ENCODE results near the gene SUPT5H.

- TF ChIP-seq PATZ1 (CRISPR knock-in tag; IDR thresholded peaks at IDR 0.05; ENCODE audit: borderline replicate concordance) (no peak), TCF4 (CRISPR knock-in tag; IDR thresholded peaks at IDR 0.05; ENCODE audit: borderline replicate concordance) (no peak), BACH2 (CRISPR knock-in tag; IDR thresholded peaks at IDR 0.05; ENCODE audit: borderline replicate concordance) (no peak), ZFP3 (CRISPR knock-in tag; IDR thresholded peaks at IDR 0.05) (no peak), OSR1 (CRISPR knock-in tag; IDR thresholded peaks at IDR 0.05) (no peak), ISL1 (CRISPR knock-in tag; IDR thresholded peaks at IDR 0.05) (no peak), ZFP30 (CRISPR knock-in tag; IDR thresholded peaks at IDR 0.05) (no peak), ZNF565 (CRISPR knock-in tag; conservative IDR thresholded peaks at IDR 0.05; ENCODE audit: low read depth) (no peak), RARB (CRISPR knock-in tag; IDR thresholded peaks at IDR 0.05) (no peak), POU6F1 (CRISPR knock-in tag; IDR thresholded peaks at IDR 0.05; ENCODE audit: borderline replicate concordance, low read depth) (no peak), SNAI2 (CRISPR knock-in tag; IDR thresholded peaks at IDR 0.05) (no peak), CSDC2 (CRISPR knock-in tag; IDR thresholded peaks at IDR 0.05) (0 out of 2 replicates have a peak, but pooled peaks have one; percentile 33), CREB5 (CRISPR knock-in tag; IDR thresholded peaks at IDR 0.05; ENCODE audit: low read depth) (no peak), ARNTL (CRISPR knock-in tag; IDR thresholded peaks at IDR 0.05; ENCODE audit: borderline replicate concordance, low read depth) (no peak)
These were observed 43.6 kb upstream of the SUPT5H start for GRCh38 chr19:39401549-39402345.
